ENCODE data around the gene ERCC1.
A peak's percentile ranks its signal among the peaks of the same experiment; 100 is the strongest.

ERCC1 gene

DNA sequence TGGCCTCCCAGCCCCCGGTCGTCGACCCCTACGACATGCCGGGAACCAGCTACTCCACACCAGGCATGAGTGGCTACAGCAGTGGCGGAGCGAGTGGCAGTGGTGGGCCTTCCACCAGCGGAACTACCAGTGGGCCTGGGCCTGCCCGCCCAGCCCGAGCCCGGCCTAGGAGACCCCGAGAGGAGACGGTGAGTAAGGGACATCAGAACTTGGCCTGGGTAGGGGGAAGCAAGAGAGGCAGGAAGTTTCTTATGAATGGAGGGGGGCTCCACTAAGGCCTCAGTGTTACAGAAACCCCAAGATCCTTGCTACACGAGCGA is 47.0 kb upstream of the ERCC1 start:
- no peak for TF ChIP-seq NFIC (IDR thresholded peaks at IDR 0.05)

DNA sequence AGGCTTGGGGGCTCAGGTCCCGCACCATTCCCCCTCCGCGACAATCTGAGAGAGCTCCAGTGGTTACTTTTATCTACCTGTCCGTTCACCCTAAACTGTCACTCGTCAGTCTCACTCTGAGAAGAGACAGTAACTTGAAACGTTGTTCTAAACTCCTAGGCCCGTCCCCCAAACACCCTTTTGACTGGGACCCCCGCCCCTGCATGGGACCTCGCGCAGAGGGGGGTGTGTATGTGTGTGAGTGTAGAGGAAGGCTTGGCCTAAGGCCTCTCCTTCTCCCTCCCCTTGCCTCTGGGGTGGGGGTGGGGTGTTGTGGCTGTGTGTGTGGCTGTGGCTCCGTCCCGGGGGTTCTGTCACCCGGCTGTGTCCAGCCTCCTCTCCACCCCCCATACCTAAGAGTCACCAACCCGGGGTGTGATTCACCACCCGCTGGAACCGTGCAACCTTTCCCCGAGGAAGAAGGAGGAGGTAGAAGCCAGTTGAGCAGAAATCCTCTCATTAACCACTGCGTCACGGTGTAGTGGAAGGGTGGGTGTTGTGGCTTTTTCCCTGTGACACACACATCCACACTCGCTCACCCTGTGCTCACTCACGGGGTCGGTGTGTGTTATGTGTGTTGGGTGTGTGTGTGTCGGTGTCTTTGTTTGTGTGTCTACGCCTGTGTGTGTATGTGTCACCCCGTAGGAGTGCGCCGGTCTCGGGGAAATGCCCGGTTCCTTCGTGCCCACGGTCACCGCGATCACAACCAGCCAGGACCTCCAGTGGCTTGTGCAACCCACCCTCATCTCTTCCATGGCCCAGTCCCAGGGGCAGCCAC is 46.4 kb upstream of the ERCC1 start:
- no peak for TF ChIP-seq EP300 (IDR thresholded peaks at IDR 0.05; ENCODE audit: borderline replicate concordance)
- TF ChIP-seq TCF12 (IDR thresholded peaks at IDR 0.05; ENCODE audit: low read depth), result no peak
- no peak for TF ChIP-seq FOXM1 (IDR thresholded peaks at IDR 0.05; ENCODE audit: borderline replicate concordance, low read depth)
- no peak for TF ChIP-seq YY1 (IDR thresholded peaks at IDR 0.05; ENCODE audit: low read depth)
- TF ChIP-seq, protein P1, sequence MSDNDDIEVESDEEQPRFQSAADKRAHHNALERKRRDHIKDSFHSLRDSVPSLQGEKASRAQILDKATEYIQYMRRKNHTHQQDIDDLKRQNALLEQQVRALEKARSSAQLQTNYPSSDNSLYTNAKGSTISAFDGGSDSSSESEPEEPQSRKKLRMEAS (IDR thresholded peaks at IDR 0.05), result no peak

DNA sequence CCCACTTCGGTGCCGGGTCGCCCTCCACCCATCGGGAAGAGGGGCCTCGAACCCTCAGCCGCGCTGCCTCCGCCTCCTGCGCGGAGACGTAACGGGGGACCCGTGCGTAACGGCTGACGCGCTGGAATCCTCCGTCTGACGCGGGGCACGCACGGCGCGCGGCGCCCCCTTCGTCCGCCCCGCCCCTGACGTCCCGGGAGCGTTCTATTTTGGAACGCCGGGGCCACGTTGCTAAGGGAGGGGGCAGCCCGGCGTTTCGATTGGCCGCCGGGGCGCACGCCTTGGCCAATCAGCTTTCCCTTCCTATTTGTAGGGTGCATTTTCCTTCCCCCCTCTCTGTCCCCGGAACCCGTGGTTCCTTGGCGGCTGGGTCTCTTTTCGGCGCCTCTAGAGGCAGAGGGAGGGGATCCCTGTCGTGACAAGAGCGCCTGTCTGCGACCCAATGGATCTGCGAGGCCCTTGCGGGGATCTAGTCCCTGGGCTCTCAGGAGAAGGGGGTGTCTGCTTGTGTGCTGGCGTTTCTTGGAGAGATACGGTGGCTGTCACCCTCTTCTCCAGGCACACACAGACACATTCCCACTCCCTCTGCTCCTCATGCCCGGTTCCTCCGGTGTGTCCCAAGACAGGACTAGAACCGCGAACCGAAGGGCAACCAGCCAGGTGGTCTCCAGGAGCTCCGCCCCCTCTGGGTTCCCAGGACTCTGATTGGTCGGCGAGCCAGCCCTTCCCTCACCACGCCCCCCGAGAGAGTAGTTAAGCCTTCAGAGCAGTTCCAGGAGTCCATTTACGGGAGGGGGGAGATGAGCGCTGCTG is 45.6 kb upstream of the ERCC1 start:
- TF ChIP-seq, protein P1 (IDR thresholded peaks at IDR 0.05), result peak; percentile 86
- TF ChIP-seq TCF12 (IDR thresholded peaks at IDR 0.05; ENCODE audit: low read depth) (no peak), CREB1 (IDR thresholded peaks at IDR 0.05; ENCODE audit: low read depth) (peak; percentile 88), TEAD4 (IDR thresholded peaks at IDR 0.05) (peak; percentile 81), ZBTB7A (IDR thresholded peaks at IDR 0.05; ENCODE audit: low read depth) (0 out of 2 replicates have a peak, but pooled peaks have one; percentile 2), NFIC (IDR thresholded peaks at IDR 0.05) (0 out of 2 replicates have a peak, but pooled peaks have one; percentile 20), EGR1 (IDR thresholded peaks at IDR 0.05) (no peak)

DNA sequence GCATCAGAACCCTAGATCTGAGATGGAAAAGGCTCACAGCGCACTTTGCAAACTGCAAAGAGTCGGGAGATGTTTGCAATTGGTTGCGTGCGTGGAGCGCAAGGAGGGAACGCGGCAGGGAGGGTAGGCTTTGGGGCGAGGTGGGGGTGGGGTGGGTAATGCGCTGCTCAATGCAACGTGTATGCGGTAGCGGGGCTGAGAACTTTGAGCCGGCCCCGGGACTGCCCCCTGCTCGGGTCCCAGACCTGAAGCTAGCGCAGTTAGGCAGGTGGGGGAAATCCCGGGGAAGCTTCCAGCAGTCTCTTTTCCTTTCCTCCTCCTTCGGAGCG is 45.0 kb upstream of the ERCC1 start:
- TF ChIP-seq TCF12 (IDR thresholded peaks at IDR 0.05; ENCODE audit: low read depth), result no peak
- no peak for TF ChIP-seq EP300 (IDR thresholded peaks at IDR 0.05; ENCODE audit: borderline replicate concordance)
- no peak for TF ChIP-seq FOXM1 (IDR thresholded peaks at IDR 0.05; ENCODE audit: borderline replicate concordance, low read depth)
- no peak for TF ChIP-seq NFIC (IDR thresholded peaks at IDR 0.05)
- no peak for TF ChIP-seq RAD21 (IDR thresholded peaks at IDR 0.05; ENCODE audit: low read depth)
- no peak for TF ChIP-seq TAF1 (IDR thresholded peaks at IDR 0.05; ENCODE audit: low read depth)
- TF ChIP-seq YY1 (IDR thresholded peaks at IDR 0.05; ENCODE audit: low read depth), result no peak
- TF ChIP-seq, protein P2, sequence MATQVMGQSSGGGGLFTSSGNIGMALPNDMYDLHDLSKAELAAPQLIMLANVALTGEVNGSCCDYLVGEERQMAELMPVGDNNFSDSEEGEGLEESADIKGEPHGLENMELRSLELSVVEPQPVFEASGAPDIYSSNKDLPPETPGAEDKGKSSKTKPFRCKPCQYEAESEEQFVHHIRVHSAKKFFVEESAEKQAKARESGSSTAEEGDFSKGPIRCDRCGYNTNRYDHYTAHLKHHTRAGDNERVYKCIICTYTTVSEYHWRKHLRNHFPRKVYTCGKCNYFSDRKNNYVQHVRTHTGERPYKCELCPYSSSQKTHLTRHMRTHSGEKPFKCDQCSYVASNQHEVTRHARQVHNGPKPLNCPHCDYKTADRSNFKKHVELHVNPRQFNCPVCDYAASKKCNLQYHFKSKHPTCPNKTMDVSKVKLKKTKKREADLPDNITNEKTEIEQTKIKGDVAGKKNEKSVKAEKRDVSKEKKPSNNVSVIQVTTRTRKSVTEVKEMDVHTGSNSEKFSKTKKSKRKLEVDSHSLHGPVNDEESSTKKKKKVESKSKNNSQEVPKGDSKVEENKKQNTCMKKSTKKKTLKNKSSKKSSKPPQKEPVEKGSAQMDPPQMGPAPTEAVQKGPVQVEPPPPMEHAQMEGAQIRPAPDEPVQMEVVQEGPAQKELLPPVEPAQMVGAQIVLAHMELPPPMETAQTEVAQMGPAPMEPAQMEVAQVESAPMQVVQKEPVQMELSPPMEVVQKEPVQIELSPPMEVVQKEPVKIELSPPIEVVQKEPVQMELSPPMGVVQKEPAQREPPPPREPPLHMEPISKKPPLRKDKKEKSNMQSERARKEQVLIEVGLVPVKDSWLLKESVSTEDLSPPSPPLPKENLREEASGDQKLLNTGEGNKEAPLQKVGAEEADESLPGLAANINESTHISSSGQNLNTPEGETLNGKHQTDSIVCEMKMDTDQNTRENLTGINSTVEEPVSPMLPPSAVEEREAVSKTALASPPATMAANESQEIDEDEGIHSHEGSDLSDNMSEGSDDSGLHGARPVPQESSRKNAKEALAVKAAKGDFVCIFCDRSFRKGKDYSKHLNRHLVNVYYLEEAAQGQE (IDR thresholded peaks at IDR 0.05; ENCODE audit: low read depth), result no peak
- TF ChIP-seq CREB1 (IDR thresholded peaks at IDR 0.05; ENCODE audit: low read depth), result no peak

DNA sequence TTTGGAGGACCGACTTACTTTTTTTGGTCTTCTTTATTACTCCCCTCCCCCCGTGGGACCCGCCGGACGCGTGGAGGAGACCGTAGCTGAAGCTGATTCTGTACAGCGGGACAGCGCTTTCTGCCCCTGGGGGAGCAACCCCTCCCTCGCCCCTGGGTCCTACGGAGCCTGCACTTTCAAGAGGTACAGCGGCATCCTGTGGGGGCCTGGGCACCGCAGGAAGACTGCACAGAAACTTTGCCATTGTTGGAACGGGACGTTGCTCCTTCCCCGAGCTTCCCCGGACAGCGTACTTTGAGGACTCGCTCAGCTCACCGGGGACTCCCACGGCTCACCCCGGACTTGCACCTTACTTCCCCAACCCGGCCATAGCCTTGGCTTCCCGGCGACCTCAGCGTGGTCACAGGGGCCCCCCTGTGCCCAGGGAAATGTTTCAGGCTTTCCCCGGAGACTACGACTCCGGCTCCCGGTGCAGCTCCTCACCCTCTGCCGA is 44.5 kb upstream of the ERCC1 start:
- TF ChIP-seq EP300 (IDR thresholded peaks at IDR 0.05; ENCODE audit: borderline replicate concordance) (no peak), RAD21 (IDR thresholded peaks at IDR 0.05; ENCODE audit: low read depth) (no peak), EGR1 (IDR thresholded peaks at IDR 0.05) (no peak), CREB1 (IDR thresholded peaks at IDR 0.05; ENCODE audit: low read depth) (no peak), TCF12 (IDR thresholded peaks at IDR 0.05; ENCODE audit: low read depth) (no peak), TAF1 (IDR thresholded peaks at IDR 0.05; ENCODE audit: low read depth) (no peak), YY1 (IDR thresholded peaks at IDR 0.05; ENCODE audit: low read depth) (no peak), CEBPB (IDR thresholded peaks at IDR 0.05) (no peak), ZBTB7A (IDR thresholded peaks at IDR 0.05; ENCODE audit: low read depth) (no peak), FOXM1 (IDR thresholded peaks at IDR 0.05; ENCODE audit: borderline replicate concordance, low read depth) (no peak), NFIC (IDR thresholded peaks at IDR 0.05) (no peak), TEAD4 (IDR thresholded peaks at IDR 0.05) (no peak)
- TF ChIP-seq, protein P1 (IDR thresholded peaks at IDR 0.05), result no peak
- TF ChIP-seq, protein P2 (IDR thresholded peaks at IDR 0.05; ENCODE audit: low read depth), result no peak
- TF ChIP-seq, protein P3, sequence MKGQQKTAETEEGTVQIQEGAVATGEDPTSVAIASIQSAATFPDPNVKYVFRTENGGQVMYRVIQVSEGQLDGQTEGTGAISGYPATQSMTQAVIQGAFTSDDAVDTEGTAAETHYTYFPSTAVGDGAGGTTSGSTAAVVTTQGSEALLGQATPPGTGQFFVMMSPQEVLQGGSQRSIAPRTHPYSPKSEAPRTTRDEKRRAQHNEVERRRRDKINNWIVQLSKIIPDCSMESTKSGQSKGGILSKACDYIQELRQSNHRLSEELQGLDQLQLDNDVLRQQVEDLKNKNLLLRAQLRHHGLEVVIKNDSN (IDR thresholded peaks at IDR 0.05), result no peak
